ENCODE measurements around the gene CYP3A4. TPM values are rescaled to one million over a fixed set of nuclear protein-coding genes. Genes with fewer than 3 reads are reported as not detected.
"Not testable (repeated sequence)": the region's sequence is repeated elsewhere in the genome, so short reads cannot be mapped to it uniquely, and the experiment has no call there.

CYP3A4 gene
- total RNA-seq, 3 donors from 2014 or later (not counting 1 experiment from before 2014, with no cell fraction given), result not detected

DNA sequence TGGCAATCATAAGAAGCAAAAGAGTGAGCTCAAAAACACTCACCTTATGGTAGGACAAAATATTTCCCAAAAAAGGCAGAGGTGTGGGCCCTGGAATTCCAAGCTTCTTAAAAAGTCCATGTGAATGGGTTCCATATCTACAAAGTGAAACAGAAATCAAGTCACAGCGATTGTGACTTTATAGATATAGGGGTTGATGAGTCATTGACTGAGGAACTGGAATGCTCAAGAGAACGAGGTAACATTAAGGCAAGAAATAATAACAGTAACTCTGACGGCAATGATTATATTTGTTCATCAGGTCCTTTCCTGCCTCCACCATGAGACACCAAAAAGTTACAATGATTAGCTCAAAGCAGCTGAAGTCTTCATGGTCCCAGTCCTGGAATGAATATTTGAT is 4.0 kb downstream of the CYP3A4 start:
- no peaks in the 10 kb centered on the region for H3K9me3 Mint-ChIP-seq
- H3K36me3 Mint-ChIP-seq, result no peaks in the 10 kb centered on the region
- Histone ChIP-seq H3K4me3 (ENCODE audit: low read length) (no peak overlapping the region), H3K36me3 (ENCODE audit: control insufficient read depth, insufficient read depth, low read length) (no peaks in the 10 kb centered on the region), H3K27ac (ENCODE audit: low read length) (no peak overlapping the region), H3K9me3 (ENCODE audit: control insufficient read depth, insufficient read depth, low read length) (no peaks in the 10 kb centered on the region), H3K4me1 (ENCODE audit: control insufficient read depth, insufficient read depth, low read length) (no peaks in the 10 kb centered on the region), H3K27me3 (ENCODE audit: control insufficient read depth, insufficient read depth, low read length) (no peaks in the 10 kb centered on the region)
- no peak overlapping the region for H3K27ac Mint-ChIP-seq
- intact Hi-C loops (cut with micrococcal nuclease), result no loop called here
- TF ChIP-seq, protein P1, sequence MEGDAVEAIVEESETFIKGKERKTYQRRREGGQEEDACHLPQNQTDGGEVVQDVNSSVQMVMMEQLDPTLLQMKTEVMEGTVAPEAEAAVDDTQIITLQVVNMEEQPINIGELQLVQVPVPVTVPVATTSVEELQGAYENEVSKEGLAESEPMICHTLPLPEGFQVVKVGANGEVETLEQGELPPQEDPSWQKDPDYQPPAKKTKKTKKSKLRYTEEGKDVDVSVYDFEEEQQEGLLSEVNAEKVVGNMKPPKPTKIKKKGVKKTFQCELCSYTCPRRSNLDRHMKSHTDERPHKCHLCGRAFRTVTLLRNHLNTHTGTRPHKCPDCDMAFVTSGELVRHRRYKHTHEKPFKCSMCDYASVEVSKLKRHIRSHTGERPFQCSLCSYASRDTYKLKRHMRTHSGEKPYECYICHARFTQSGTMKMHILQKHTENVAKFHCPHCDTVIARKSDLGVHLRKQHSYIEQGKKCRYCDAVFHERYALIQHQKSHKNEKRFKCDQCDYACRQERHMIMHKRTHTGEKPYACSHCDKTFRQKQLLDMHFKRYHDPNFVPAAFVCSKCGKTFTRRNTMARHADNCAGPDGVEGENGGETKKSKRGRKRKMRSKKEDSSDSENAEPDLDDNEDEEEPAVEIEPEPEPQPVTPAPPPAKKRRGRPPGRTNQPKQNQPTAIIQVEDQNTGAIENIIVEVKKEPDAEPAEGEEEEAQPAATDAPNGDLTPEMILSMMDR (IDR thresholded peaks at IDR 0.05), result no peak
- H3K4me1 Mint-ChIP-seq, result peaks cover 0 to 5% of the 10 kb centered on the region in 2 donors
- DNase-seq (no peak), ATAC-seq (no peak)
- H3K27me3 Mint-ChIP-seq (ENCODE audit: low read depth in 2 of 2), result peaks cover 26 to 51% of the 10 kb centered on the region in 2 donors
- WGBS (ENCODE audit: insufficient coverage), result 87% methylated on average over 3 of the region's 3 CpGs
- H3K4me3 Mint-ChIP-seq, result no peak overlapping the region

DNA sequence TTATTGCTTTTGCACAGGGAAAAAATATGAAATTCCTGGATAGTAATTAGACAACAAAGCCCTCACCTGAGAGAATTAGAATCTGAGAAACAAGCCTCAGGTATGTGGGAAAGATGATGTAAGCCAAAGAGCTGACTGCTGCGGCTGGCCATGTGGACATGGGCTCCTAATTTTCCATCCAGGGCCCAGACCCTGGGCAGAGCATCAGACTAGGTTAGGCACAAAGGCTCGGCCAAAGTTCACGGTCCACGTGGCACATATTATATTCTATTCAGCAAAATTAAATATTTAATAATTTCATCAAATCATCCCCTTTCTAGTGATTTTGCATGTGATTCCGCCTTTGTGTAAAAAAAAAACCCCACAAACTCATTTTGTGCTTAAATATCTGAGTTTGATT is 5.1 kb downstream of the CYP3A4 start:
- H3K36me3 Mint-ChIP-seq, result no peaks in the 10 kb centered on the region
- WGBS (ENCODE audit: insufficient coverage), result 81% methylated on average over 5 of the region's 5 CpGs

DNA sequence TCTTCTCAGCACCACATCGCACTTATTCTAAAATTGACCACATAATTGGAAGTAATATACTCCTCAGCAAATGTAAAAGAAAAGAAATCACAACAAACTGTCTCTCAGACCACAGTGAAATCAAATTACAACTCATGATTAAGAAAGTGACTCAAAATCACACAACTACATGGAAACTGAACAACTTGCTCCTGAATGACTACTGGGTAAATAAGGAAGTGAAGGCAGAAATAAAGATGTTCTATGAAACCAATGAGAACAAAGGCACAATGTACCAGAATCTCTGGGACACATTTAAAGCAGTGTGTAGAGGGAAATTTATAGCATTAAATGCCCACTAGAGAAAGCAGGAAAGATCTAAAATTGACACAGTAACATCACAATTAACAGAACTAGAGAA is 10.6 kb downstream of the CYP3A4 start:
- H3K27me3 Mint-ChIP-seq (ENCODE audit: low read depth in 2 of 2), result peaks cover 31 to 49% of the 10 kb centered on the region in 2 donors

More for the DNA sequence above, 5.1 kb downstream of the CYP3A4 start:
- Histone ChIP-seq H3K36me3 (ENCODE audit: control insufficient read depth, insufficient read depth, low read length) (no peaks in the 10 kb centered on the region), H3K9me3 (ENCODE audit: control insufficient read depth, insufficient read depth, low read length) (no peaks in the 10 kb centered on the region), H3K27me3 (ENCODE audit: control insufficient read depth, insufficient read depth, low read length) (no peaks in the 10 kb centered on the region), H3K4me3 (ENCODE audit: low read length) (no peak overlapping the region), H3K4me1 (ENCODE audit: control insufficient read depth, insufficient read depth, low read length) (no peaks in the 10 kb centered on the region), H3K27ac (ENCODE audit: low read length) (no peak overlapping the region)
- Mint-ChIP-seq H3K27ac (no peak overlapping the region), H3K4me3 (no peak overlapping the region), H3K9me3 (no peaks in the 10 kb centered on the region), H3K4me1 (no peaks in the 10 kb centered on the region), H3K27me3 (ENCODE audit: low read depth in 2 of 2) (peaks cover 31 to 61% of the 10 kb centered on the region in 2 donors)
- DNase-seq, result no peak
- intact Hi-C loops (cut with micrococcal nuclease), result no loop called here
- ATAC-seq, result no peak
- TF ChIP-seq, protein P1 (IDR thresholded peaks at IDR 0.05), result no peak

DNA sequence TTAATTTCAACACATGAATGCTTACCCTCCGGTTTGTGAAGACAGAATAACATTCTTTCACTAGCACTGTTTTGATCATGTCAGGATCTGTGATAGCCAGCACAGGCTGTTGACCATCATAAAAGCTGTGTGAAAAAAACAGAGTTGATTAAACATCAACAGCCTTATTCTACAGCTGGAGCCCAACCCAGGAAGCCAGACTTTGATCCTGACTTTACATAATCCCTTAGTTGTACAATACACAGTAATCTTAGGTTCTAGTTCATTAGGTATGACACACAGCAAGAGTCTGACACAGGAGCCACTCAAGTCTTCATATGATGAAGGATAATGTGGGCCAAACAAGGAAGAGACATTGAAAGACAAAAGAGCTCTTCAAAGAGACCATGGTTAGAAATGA is 11.4 kb downstream of the CYP3A4 start:
- H3K9me3 Mint-ChIP-seq, result no peaks in the 10 kb centered on the region
- H3K27me3 Mint-ChIP-seq (ENCODE audit: low read depth in 2 of 2), result peaks cover 31 to 46% of the 10 kb centered on the region in 2 donors
- no peaks in the 10 kb centered on the region for H3K9me3 ChIP-seq (ENCODE audit: control insufficient read depth, insufficient read depth, low read length)
- no peaks in the 10 kb centered on the region for H3K36me3 Mint-ChIP-seq
- no peaks in the 10 kb centered on the region for H3K36me3 ChIP-seq (ENCODE audit: control insufficient read depth, insufficient read depth, low read length)
- DNase-seq (no peak), ATAC-seq (no peak)
- H3K27ac Mint-ChIP-seq, result no peak overlapping the region
- no peak overlapping the region for H3K4me3 ChIP-seq (ENCODE audit: low read length)
- H3K4me1 ChIP-seq (ENCODE audit: control insufficient read depth, insufficient read depth, low read length), result peaks cover 7% of the 10 kb centered on the region
- no peak overlapping the region for H3K4me3 Mint-ChIP-seq
- TF ChIP-seq, protein P1 (IDR thresholded peaks at IDR 0.05), result no peak
- no peak overlapping the region for H3K27ac ChIP-seq (ENCODE audit: low read length)
- 50% methylated on average over 1 of the region's 1 CpG for WGBS (ENCODE audit: insufficient coverage)
- H3K27me3 ChIP-seq (ENCODE audit: control insufficient read depth, insufficient read depth, low read length), result peaks cover 7% of the 10 kb centered on the region
- H3K4me1 Mint-ChIP-seq, result peaks cover 12 to 19% of the 10 kb centered on the region in 2 donors
- intact Hi-C loops (cut with micrococcal nuclease), result no loop called here

More for the DNA sequence above, 10.6 kb downstream of the CYP3A4 start:
- H3K9me3 ChIP-seq (ENCODE audit: control insufficient read depth, insufficient read depth, low read length); H3K4me3 ChIP-seq (ENCODE audit: low read length); H3K27me3 ChIP-seq (ENCODE audit: control insufficient read depth, insufficient read depth, low read length); intact Hi-C loops (cut with micrococcal nuclease); DNase-seq; H3K36me3 Mint-ChIP-seq; H3K36me3 ChIP-seq (ENCODE audit: control insufficient read depth, insufficient read depth, low read length); ATAC-seq; H3K9me3 Mint-ChIP-seq; H3K27ac ChIP-seq (ENCODE audit: low read length); H3K4me1 ChIP-seq (ENCODE audit: control insufficient read depth, insufficient read depth, low read length); H3K27ac Mint-ChIP-seq; H3K4me3 Mint-ChIP-seq: not testable (repeated sequence)
- H3K4me1 Mint-ChIP-seq, result peaks cover 4 to 11% of the 10 kb centered on the region in 2 donors
- 91% methylated on average over 1 of the region's 1 CpG for WGBS (ENCODE audit: insufficient coverage)

DNA sequence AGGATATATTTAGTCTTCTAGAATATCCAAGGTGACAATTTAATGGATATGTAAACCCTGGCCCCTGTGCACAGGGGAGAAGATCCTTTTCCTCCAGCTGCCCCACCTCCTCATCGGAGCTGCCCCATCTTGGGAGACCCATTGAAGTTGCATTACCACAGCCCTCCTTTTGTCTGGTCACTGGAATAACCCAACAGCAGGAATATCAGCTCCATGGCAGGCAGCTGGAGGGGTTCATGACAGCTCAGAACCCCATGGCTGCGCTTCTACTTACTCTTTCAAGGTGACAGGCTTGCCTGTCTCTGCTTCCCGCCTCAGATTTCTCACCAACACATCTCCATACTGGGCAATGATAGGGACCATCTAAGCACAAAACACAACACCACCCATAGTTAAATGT is 14.5 kb downstream of the CYP3A4 start:
- H3K4me3 Mint-ChIP-seq; H3K4me1 ChIP-seq (ENCODE audit: control insufficient read depth, insufficient read depth, low read length); H3K9me3 ChIP-seq (ENCODE audit: control insufficient read depth, insufficient read depth, low read length); H3K4me3 ChIP-seq (ENCODE audit: low read length); intact Hi-C loops (cut with micrococcal nuclease); ATAC-seq; H3K36me3 ChIP-seq (ENCODE audit: control insufficient read depth, insufficient read depth, low read length); H3K9me3 Mint-ChIP-seq; H3K27ac ChIP-seq (ENCODE audit: low read length); H3K27ac Mint-ChIP-seq; H3K27me3 ChIP-seq (ENCODE audit: control insufficient read depth, insufficient read depth, low read length); DNase-seq; H3K36me3 Mint-ChIP-seq: not testable (repeated sequence)
- WGBS (ENCODE audit: insufficient coverage), result 93% methylated on average over 2 of the region's 3 CpGs
- Mint-ChIP-seq H3K4me1 (peaks cover 18 to 23% of the 10 kb centered on the region in 2 donors), H3K27me3 (ENCODE audit: low read depth in 2 of 2) (peaks cover 12 to 31% of the 10 kb centered on the region in 2 donors)

All from natural killer cell (primary cell).